WTC11 (cell line): ENCODE measurements around the gene ZNF41.

Experiments
- AFF4 ChIP-seq: sonication (generic); formaldehyde crosslinking; IDR thresholded peaks from 2 replicates; pipeline ENCODE4 v1.8.1; 2023; ENCODE audit warnings: mild to moderate bottlenecking, missing genetic modification reagents, borderline replicate concordance
- ATF2 ChIP-seq: sonication (generic); formaldehyde crosslinking; IDR thresholded peaks from 2 replicates; pipeline ENCODE4 v1.8.1; 2022; ENCODE audit warnings: low read depth, missing genetic modification reagents, borderline replicate concordance
- CTCF ChIP-seq: fragments of 200-600 bp; IDR thresholded peaks from 2 replicates; pipeline ENCODE4 v1.8.0; 2022; ENCODE audit warnings: antibody characterized with exemption
- MAX ChIP-seq: sonication (generic); formaldehyde crosslinking; IDR thresholded peaks from 2 replicates; pipeline ENCODE4 v1.8.0; 2022; ENCODE audit warnings: mild to moderate bottlenecking, missing genetic modification reagents
- SP1 ChIP-seq: sonication (generic); formaldehyde crosslinking; conservative IDR thresholded peaks from 2 replicates; pipeline ENCODE4 v1.8.1; 2022; ENCODE audit warnings: missing genetic modification reagents
- TCF7 ChIP-seq: sonication (generic); formaldehyde crosslinking; IDR thresholded peaks from 2 replicates; pipeline ENCODE4 v1.8.0; 2022; ENCODE audit warnings: mild to moderate bottlenecking, low read depth, missing genetic modification reagents, moderate library complexity

GRCh38 chrX:47481160-47481559 is 1.9 kb downstream of the ZNF41 start:
- TF ChIP-seq AFF4 (CRISPR knock-in tag) = no peak
- TF ChIP-seq TCF7 = no peak
- TF ChIP-seq ATF2 (CRISPR knock-in tag) = no peak
- no peak for TF ChIP-seq CTCF
- TF ChIP-seq SP1 (CRISPR knock-in tag) = no peak
- no peak for TF ChIP-seq MAX (CRISPR knock-in tag)
